ENCODE data around the gene CLRN3. TPM values are rescaled to one million over a fixed set of nuclear protein-coding genes. Genes with fewer than 3 reads are reported as not detected.

The CLRN3 gene
- total and polyA plus RNA-seq, 3 donors from 2014 or later, result 0.55 TPM; not detected in 2

GRCh38 chr10:127912607-127913367 is 20.0 kb upstream of the CLRN3 start:
- no peaks in the 10 kb centered on the region for H3K36me3 ChIP-seq (ENCODE audit: low read depth, missing control alignments)
- TF ChIP-seq CTCF (IDR thresholded peaks at IDR 0.05), result no peak
- no peak overlapping the region for H3K4me3 ChIP-seq
- no peaks in the 10 kb centered on the region for H3K27me3 ChIP-seq
- H3K9me3 ChIP-seq, result no peaks in the 10 kb centered on the region
- intact Hi-C loops (cut with DNase I; ENCODE audit: low total_unique reads), result no loop called here
- no peak for DNase-seq
- H3K4me1 ChIP-seq, result no peaks in the 10 kb centered on the region
- H3K27ac ChIP-seq, result no peak overlapping the region
- WGBS, 2 donors, result 89 to 97% methylated on average over 11 to 12 of the region's 12 CpGs

GRCh38 chr10:127911867-127912257 is 19.1 kb upstream of the CLRN3 start:
- WGBS, 2 donors, result 84 to 93% methylated on average over 4 of the region's 4 CpGs
- no peak for TF ChIP-seq POLR2A (IDR thresholded peaks at IDR 0.05)
- TF ChIP-seq CTCF (IDR thresholded peaks at IDR 0.05), result no peak
- Histone ChIP-seq H3K27ac (no peak overlapping the region), H3K36me3 (ENCODE audit: low read depth, missing control alignments) (no peaks in the 10 kb centered on the region), H3K9me3 (no peaks in the 10 kb centered on the region), H3K4me3 (no peak overlapping the region), H3K4me1 (no peaks in the 10 kb centered on the region), H3K27me3 (no peaks in the 10 kb centered on the region)
- intact Hi-C loops (cut with DNase I; ENCODE audit: low total_unique reads), result no loop called here
- DNase-seq, result no peak

GRCh38 chr10:127911218-127911866 is 18.6 kb upstream of the CLRN3 start:
- Histone ChIP-seq H3K4me3 (no peak overlapping the region), H3K4me1 (no peaks in the 10 kb centered on the region), H3K36me3 (ENCODE audit: low read depth, missing control alignments) (no peaks in the 10 kb centered on the region), H3K27ac (no peak overlapping the region), H3K9me3 (no peaks in the 10 kb centered on the region), H3K27me3 (no peaks in the 10 kb centered on the region)
- TF ChIP-seq CTCF (IDR thresholded peaks at IDR 0.05) (no peak), POLR2A (IDR thresholded peaks at IDR 0.05) (no peak)
- no peak for DNase-seq
- 76 to 88% methylated on average over 10 of the region's 10 CpGs for WGBS, 2 donors
- intact Hi-C loops (cut with DNase I; ENCODE audit: low total_unique reads), result no loop called here

GRCh38 chr10:127910464-127910770 is 17.7 kb upstream of the CLRN3 start:
- Histone ChIP-seq H3K27me3 (no peaks in the 10 kb centered on the region), H3K9me3 (no peaks in the 10 kb centered on the region), H3K4me1 (no peaks in the 10 kb centered on the region), H3K36me3 (ENCODE audit: low read depth, missing control alignments) (no peaks in the 10 kb centered on the region), H3K27ac (no peak overlapping the region), H3K4me3 (no peak overlapping the region)
- intact Hi-C loops (cut with DNase I; ENCODE audit: low total_unique reads), result no loop called here
- 55 to 89% methylated on average over 2 of the region's 2 CpGs for WGBS, 2 donors
- no peak for TF ChIP-seq POLR2A (IDR thresholded peaks at IDR 0.05)
- no peak for TF ChIP-seq CTCF (IDR thresholded peaks at IDR 0.05)
- no peak for DNase-seq
